ENCODE measurements around the gene BBS10. TPM values are rescaled to one million over a fixed set of nuclear protein-coding genes. Genes with fewer than 3 reads are reported as not detected.

BBS10 gene
- total and polyA plus RNA-seq, 9 of the 15 experiments (the other 6 are each of a cell fraction or from before 2014, with no cell fraction given): 2.3 to 14.9 (median 5.9) TPM

DNA sequence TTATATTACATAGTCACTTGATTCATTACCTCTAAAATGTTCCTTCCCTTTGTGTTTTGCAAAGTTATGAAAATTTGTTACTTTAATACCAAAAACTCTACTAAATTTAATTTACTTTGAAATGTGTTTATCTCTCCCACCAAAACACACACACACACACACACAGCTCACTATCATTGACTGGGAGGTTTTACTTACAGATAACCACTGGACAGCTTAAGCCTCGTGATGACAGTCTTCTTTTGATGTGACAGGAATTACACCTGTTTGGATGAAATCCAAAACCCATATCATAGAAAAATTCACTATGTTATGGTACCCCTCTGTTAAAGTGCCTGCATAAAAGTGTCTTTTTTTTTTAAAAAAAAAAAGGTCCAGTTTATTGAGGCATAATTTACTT is 15.6 kb downstream of the BBS10 start (continued):
- TF ChIP-seq MEIS2 (IDR thresholded peaks at IDR 0.05; ENCODE audit: partially characterized antibody) (peak; percentile 67), ZNF780A (CRISPR knock-in tag; IDR thresholded peaks at IDR 0.05) (no peak)

DNA sequence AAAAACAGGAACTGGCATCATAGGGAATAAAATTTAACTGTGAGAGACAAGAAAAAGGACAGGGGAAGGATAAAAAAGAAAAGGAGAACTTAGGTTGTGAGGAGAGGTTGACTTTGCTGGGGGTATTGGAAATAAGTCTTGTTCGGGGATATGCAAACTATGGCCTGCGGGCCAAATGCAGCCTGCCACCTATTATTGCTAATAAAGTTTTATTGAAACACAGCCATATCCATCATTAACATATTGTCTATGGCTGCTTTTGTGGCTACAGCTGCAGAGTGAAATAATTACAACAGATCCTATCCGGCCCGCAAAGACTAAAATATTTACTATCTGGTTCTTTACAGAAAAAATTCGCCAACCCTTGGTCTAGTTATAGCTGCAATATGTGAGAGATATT is 18.6 kb downstream of the BBS10 start:
- ChIA-PET CTCF (ENCODE audit: low intra/inter-chr PET ratio) (no interaction called here), POLR2A (interaction anchor here (0.6 kb wide), 2 partner anchors 80 to 537 kb away, joined by 3 read pairs; no protein-coding TSS in a partner anchor)
- in situ Hi-C loops (cut with MboI) (no loop called here), intact Hi-C loops (cut with micrococcal nuclease) (no loop called here)
- H4K20me1 ChIP-seq (replicated peaks; ENCODE audit: control insufficient read depth, insufficient read depth, low read length): no peaks in the 10 kb centered on the region
- H3K27me3 ChIP-seq (ENCODE audit: control insufficient read depth in 2 of 2, insufficient read depth in 2 of 2, low read length in 2 of 2): no peaks in the 10 kb centered on the region
- 57% methylated on average over 5 of the region's 5 CpGs for WGBS (ENCODE audit: insufficient coverage, low coverage, missing lambda C conversion rate)
- no peak overlapping the region for H2AFZ ChIP-seq (ENCODE audit: low read depth, low read length)
- H3K79me2 ChIP-seq (ENCODE audit: control insufficient read depth, insufficient read depth, low read length): no peaks in the 10 kb centered on the region
- no peak for ATAC-seq
- H3K27ac ChIP-seq (ENCODE audit: extremely low read depth, low read depth, low read length): no peak overlapping the region
- H3K9ac ChIP-seq (ENCODE audit: insufficient read depth in 1 of 2, low read depth in 2 of 2, low read length in 2 of 2): no peak overlapping the region
- H3K9me1 ChIP-seq (ENCODE audit: control insufficient read depth, insufficient read depth, low read length): no peaks in the 10 kb centered on the region
- H3K4me1 ChIP-seq (replicated peaks in 1 of 2; ENCODE audit: control insufficient read depth in 2 of 2, insufficient read depth in 2 of 2, low read length in 2 of 2): peaks cover 0 to 9% of the 10 kb centered on the region in 2 experiments; a peak in 3 of 5 replicates
- no peak overlapping the region for H3K4me2 ChIP-seq (ENCODE audit: insufficient read depth, low read length)
- TF ChIP-seq, protein P1, sequence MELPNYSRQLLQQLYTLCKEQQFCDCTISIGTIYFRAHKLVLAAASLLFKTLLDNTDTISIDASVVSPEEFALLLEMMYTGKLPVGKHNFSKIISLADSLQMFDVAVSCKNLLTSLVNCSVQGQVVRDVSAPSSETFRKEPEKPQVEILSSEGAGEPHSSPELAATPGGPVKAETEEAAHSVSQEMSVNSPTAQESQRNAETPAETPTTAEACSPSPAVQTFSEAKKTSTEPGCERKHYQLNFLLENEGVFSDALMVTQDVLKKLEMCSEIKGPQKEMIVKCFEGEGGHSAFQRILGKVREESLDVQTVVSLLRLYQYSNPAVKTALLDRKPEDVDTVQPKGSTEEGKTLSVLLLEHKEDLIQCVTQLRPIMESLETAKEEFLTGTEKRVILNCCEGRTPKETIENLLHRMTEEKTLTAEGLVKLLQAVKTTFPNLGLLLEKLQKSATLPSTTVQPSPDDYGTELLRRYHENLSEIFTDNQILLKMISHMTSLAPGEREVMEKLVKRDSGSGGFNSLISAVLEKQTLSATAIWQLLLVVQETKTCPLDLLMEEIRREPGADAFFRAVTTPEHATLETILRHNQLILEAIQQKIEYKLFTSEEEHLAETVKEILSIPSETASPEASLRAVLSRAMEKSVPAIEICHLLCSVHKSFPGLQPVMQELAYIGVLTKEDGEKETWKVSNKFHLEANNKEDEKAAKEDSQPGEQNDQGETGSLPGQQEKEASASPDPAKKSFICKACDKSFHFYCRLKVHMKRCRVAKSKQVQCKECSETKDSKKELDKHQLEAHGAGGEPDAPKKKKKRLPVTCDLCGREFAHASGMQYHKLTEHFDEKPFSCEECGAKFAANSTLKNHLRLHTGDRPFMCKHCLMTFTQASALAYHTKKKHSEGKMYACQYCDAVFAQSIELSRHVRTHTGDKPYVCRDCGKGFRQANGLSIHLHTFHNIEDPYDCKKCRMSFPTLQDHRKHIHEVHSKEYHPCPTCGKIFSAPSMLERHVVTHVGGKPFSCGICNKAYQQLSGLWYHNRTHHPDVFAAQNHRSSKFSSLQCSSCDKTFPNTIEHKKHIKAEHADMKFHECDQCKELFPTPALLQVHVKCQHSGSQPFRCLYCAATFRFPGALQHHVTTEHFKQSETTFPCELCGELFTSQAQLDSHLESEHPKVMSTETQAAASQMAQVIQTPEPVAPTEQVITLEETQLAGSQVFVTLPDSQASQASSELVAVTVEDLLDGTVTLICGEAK (IDR thresholded peaks at IDR 0.05): peak; percentile 94
- TF ChIP-seq, protein P1 (CRISPR knock-in tag; IDR thresholded peaks at IDR 0.05): peak; percentile 96
- 0 out of 2 replicates have a peak, but pooled peaks have one; percentile 0 for TF ChIP-seq EP400 (IDR thresholded peaks at IDR 0.05)
- TF ChIP-seq, protein P2, sequence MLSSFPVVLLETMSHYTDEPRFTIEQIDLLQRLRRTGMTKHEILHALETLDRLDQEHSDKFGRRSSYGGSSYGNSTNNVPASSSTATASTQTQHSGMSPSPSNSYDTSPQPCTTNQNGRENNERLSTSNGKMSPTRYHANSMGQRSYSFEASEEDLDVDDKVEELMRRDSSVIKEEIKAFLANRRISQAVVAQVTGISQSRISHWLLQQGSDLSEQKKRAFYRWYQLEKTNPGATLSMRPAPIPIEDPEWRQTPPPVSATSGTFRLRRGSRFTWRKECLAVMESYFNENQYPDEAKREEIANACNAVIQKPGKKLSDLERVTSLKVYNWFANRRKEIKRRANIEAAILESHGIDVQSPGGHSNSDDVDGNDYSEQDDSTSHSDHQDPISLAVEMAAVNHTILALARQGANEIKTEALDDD (IDR thresholded peaks at IDR 0.05): no peak
- no peak for TF ChIP-seq TCFL5 (CRISPR knock-in tag; conservative IDR thresholded peaks at IDR 0.05)
- BruUV-seq (replicated peaks): no TSS peak
- no peak overlapping the region for H3K4me3 ChIP-seq
- no peak for FAIRE-seq
- H3K36me3 ChIP-seq (ENCODE audit: control insufficient read depth, insufficient read depth, low read length): no peaks in the 10 kb centered on the region
- no peaks in the 10 kb centered on the region for H3K9me3 ChIP-seq (replicated peaks; ENCODE audit: control insufficient read depth, insufficient read depth, low read depth, low read length)
- no peak for DNase-seq (ENCODE audit: extremely low read depth in 1 of 4, low spot score in 3 of 4)
